ENCODE results near the gene DNAJC7.
"Not testable (repeated sequence)": the region's sequence is repeated elsewhere in the genome, so short reads cannot be mapped to it uniquely, and the experiment has no call there.

DNAJC7 gene

DNA sequence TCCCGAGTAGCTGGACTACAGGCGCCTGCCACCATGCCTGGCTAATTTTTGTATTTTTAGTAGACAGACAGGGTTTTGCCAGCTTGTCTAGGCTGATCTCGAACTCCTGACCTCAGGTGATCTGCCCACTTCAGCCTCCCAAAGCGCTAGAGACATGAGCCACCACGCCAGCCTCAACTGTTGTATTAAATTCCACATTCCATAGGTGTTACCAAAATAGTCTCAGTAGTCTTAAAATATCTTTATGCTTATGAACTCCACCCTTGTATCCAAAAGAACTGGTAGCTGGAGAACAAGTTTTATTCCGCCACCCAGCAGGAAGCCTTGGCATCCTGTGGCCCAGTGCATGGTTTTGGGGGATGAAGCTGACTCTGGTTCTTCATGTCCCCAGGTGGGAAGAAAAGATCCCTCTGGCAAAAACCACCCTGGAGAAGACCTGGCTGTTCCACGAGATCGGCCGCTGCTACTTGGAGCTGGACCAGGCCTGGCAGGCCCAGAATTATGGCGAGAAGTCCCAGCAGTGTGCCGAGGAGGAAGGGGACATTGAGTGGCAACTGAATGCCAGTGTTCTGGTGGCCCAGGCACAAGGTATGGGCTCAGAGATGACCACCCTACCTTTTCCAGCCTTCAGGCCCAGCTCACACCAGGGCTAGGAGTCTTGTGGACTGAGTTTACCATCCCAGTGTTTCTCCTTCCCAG is 68.3 kb downstream of the DNAJC7 start:
- DNase-seq (ENCODE audit: low read depth), result no peak

DNA sequence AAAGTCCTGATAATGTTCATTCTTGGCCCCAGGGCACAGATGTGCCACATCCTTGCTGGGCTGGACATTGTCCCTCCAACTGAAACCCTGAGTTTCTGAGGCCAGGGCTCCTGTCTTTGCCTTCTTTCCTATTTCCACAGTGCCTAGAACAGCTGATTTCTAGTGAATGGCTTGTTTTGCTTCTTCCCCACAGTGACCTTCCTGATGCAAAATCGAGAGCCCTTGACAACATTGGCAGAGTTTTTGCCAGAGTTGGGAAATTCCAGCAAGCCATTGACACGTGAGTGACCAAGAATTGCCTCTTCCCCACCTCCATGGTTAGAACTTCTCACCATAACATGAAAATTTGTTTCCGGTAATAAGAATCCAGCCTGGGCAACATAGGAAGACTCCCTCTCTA is 72.3 kb downstream of the DNAJC7 start:
- DNase-seq (ENCODE audit: low read depth), result no peak

DNA sequence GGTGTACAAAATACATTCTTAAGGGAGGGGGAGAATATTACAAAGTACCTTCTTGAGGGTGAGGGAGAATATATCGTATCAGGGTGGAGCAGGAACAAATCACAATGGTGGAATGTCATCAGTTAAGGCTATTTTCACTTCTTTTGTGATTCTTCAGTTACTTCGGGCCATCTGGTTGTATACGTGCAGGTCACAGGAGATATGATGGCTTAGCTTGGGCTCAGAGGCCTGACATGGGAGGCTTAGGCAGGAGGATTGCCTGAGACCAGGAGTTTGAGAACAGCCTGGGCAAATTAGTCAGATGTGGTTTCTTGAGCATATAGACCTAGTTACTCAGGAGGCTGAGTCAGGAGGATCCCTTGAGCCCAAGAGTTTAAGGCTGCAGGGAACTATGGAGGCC is 73.7 kb downstream of the DNAJC7 start:
- no peak for DNase-seq (ENCODE audit: low read depth)

DNA sequence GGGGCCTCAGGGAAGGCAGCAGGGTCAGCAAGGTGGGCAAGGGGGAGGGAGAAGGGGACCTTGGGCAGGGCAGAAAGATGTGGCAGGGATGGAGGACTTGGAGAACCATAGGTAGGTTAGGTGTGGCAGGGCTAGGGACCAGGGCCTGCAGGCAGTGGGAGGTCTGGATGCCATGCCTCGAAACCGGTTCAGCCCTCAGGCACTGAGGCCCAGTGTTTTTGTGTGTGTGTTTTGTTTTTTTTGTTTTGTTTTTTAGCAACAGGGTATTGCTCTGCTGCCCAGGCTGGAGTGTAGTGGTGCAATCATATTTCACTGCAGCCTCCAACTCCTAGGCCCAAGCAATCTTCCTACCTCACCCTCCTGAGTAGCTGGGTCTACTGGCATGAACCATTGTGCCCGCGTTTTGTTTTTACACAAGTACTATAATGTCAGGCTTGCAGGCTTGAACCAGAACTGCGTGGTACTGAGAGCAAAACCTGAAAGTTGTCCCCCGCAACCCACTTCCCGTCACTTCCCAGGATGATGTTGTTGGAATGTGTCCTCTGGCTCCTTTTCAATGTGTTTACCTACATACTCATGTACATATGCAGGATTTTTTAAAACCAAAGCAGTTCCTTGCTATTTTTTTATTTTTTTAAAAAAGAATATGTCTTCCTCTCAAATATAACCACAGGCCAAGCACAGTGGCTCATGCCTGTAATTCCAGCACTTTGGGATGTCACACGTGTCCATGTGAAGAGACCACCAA is 74.4 kb downstream of the DNAJC7 start:
- DNase-seq (ENCODE audit: low read depth), result no peak

DNA sequence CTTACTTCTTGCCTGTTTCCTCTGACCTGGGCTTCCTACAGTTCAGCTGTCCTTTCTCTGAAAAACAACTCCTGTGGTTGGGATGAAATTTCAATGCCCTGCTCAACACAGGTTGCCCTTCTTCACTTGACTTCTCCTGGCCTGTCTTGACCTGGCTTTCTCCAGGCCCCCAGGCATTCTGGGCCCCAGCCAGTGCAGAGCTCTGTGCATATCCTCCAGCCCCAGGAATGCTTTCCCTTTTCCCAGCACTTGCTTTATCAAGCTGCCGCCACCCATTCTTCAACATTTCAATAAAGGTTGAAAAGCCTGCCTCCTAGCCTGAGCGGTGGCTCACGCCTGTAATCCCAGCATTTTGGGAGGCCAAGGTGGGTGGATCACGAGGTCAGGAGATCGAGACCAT is 76.1 kb downstream of the DNAJC7 start:
- no peak for DNase-seq (ENCODE audit: low read depth)

DNA sequence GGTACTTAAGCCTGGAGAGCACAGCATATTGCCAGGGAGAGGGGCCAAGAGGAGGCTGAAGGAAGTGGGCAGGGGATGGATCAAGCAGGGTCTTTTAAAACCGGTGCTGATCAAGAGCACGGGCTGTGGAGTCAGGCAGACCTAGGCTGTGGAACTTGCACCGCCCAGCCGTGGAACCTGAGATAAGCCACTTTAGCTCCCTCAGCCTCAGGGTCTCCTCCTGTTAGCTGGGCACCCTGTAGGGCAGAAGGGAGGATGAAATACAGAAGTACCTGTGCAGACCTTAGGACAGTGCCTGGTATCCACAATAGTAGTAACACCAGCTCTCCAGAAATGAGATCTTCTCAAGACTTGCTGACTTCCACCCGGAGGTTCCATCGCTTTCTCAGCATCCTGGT is 77.5 kb downstream of the DNAJC7 start:
- DNase-seq (ENCODE audit: low read depth), result no peak

DNA sequence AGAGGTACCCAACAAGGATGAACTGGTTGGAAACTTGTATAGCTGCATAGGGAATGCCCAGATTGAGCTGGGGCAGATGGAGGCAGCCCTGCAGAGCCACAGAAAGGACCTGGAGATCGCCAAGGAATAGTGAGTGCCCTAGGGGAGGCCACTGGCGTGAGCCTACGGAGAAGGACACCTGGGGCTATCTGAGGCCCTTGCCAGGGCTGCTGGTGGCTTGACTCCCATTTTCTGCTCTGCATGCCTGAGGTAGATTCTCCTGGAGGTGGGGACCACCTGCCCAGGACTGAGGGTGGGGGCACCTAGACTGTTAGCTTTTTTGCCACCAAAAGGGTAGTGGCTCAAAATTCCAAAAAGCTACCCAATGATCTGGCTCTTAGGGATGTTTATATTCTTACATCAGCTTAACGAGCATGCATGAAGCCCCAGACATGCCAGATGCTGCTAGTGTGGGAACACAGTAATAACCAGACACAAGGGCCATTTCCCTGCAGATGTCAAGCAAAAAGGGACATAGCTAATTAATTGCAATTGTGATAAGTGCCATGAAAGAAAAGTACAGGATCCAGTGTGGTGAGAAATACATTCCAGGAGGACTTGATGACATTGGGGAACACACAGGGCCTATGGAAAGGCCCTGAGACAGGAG is 78.1 kb downstream of the DNAJC7 start:
- no peak for DNase-seq (ENCODE audit: low read depth)

DNA sequence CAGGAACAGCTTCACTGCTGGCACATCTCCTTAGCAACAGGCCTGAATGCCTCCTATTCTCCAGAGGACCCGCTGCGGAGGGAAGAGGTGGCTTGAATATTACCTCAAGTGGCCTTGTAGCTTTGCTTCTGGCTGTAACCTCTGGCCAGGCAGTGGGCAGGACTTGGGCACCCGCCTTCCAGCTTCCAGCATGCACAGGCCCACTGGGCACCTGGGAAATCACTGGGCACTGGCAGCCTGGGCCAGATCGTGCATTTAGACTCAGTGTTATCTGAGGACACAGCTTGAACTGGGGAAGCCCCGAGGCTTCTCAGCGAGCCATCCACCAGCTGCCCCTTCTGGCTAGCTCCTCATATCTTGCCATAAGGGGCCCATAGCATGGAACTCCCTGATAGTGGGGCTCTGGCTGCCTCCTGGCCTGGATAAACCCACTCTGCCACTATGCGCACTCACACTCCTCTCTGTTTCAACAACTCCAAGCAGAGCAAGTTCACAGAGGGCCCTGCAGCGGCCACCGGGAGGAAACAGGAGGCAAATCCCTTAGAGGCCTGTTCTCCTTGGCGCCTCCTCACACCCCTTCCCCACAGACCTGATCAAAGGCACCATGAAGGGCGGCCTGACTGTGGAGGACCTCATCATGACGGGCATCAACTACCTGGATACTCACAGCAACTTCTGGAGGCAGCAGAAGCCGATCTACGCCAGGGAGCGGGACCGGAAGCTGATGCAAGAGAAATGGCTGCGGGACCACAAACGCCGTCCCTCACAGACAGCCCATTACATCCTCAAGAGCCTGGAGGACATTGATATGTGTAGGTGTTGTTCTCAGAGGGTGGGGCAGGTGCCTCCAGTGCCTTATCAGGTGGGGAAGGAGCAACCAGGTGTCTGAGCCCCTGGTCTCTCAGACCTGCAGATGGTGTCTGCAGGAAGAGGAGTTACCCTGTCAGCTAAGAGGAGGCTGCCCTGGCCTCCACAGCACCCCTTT is 79.0 kb downstream of the DNAJC7 start:
- no peak for DNase-seq (ENCODE audit: low read depth)

DNA sequence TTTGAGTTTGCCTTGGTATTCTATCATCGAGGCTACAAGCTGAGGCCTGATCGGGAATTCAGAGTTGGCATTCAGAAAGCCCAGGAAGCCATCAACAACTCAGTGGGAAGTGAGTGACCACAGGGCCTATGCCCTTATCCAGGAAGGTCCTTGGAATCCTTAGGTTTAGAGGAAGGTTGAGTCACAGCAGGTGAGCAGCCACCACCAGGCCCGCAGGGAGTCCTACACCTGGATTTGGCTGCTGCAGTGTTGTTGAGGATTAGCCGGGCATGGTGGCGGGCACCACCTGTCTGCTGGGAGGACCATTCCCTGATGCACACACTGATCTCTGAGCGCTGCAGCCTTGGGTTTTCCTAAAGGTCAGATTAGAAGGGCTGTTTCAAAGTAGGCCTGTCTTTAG is 81.6 kb downstream of the DNAJC7 start:
- DNase-seq (ENCODE audit: low read depth), result no peak

DNA sequence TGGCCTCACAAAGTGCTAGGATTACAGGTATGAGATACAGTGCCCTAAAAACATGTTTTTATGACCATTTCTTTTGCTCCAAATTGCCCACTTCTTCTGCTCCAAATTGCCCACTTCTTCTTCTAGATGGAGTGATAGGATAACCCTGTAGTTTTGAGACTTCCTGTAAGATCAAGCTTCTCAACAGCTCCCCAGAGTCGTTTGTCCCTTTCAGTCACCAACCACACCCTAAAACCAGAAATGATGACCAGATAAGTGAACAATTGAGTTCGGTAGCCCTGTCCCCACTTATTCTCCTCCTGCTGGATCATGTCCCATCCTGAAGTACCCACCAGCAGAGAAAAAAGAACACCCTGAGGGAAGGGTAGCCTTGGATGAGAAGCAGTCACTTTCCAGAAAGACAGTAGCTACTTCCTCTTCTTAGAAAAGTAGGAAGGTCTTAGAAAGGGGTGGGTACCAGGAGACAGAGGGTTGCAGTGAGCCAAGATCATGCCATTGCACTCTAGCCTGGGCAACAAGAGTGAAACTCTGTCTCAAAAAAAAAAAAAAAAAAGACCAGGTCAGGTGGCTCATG is 84.3 kb downstream of the DNAJC7 start:
- no peak for DNase-seq (ENCODE audit: low read depth)

DNA sequence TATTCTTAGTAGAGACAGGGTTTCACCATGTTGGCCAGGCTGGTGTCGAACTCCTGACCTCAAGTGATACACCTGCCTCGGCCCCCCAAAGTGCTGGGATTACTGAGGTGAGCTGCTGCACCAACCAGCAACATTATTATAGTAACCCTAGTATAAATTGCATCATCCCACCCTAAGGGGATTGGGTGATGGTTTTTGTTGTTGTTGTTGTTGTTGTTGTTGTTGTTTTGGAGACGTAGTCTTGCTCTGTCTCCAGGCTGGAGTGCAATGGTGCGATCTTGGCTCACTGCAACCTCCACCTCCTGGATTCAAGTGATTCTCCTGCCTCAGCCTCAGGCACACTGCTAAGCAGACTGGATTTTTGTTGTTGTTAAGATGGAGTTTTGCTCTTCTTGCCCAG is 85.5 kb downstream of the DNAJC7 start:
- DNase-seq (ENCODE audit: low read depth), result not testable (repeated sequence)

DNA sequence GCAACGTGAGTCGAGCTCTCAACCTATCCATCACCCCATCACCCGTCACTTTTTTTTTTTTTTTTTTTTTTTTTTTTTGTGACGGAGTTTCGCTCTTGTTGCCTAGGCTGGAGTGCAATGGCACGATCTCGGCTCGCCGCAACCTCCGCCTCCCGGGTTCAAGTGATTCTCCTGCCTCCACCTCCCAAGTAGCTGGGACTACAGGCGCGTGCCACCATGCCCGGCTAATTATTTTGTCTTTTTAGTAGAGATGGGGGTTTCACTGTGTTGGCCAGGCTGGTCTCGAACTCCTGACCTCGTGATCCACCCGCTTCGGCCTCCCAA is 86.4 kb downstream of the DNAJC7 start:
- DNase-seq (ENCODE audit: low read depth), result not testable (repeated sequence)

DNA sequence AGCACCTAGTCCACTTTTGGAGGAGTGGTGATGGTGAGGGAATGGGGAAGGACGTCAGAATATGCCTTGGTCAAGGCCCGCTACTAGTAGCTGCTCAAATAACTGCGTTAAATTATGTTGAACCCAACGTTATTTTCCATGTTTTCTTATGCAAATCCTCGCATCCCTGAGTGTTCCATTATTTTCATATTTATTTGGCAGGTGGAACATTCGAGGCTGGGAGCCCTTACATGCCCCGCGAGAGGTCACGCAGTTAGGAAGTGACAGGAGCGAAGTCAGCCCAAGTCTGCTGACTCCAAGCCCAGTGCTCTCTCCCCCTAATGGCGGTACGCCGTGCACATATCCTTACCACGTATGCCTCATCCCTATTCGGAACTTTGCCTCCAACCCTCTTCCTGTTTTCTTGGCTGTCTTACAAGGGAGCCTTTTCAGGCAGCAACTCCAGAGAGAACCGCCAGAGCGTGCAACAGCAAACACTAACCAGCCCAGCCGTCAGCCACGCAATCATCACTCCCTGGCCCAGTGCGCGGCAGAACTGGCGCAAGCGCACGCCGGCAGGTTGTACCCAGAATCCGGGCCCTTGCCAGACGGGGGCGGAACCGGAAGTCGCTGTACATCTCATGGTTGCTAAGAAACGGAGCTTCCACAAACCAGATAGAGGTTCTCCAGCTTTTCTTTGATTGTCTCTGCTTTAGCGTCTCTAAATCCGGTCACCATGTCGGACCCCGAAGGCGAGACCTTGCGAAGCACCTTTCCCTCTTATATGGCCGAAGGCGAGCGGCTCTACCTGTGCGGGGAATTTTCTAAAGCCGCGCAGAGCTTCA is 87.0 kb downstream of the DNAJC7 start, which contains the start of gene ODAD4:
ODAD4 (plus strand) TSS at position 609 of the 824 bp plus-strand sequence; CDS start at position 716, 107 bp downstream.
- DNase-seq (ENCODE audit: low read depth), result peak; percentile 94

DNA sequence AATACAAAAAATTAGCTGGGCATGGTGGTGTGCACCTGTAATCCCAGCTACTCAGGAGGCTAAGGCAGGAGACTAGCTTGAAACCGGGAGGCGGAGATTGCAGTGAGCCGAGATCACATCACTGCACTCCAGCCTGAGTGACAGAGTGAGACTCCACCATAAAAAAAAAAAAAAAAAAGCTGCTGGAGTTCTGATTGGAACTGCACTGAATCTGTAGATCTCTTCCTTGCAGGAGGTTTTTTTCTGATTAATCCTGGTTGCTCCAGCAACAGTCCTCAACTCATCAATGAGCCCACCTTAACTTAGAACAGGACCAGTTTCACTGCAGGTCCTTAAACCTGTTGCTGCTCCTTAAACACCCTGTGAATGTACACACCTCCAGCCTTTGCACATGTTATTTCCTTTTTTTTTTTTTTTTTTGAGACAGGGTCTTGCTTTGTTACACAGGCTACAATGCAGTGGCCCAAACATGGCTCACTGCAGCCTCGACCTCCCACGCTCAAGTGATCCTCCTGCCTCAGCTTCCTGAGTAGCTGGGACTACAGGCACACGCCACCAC is 88.5 kb downstream of the DNAJC7 start:
- DNase-seq (ENCODE audit: low read depth), result no peak

Measured in activated T-helper 9 cell treated with anti-CD3 and anti-CD28 coated beads, Interleukin-2, amount 50 U/mL, for 16 hours (primary cell).